GM23248 (cell line): ENCODE data around the gene CCBE1.

ENCODE experiments used
- EZH2 ChIP-seq: fragments of 200-600 bp; sonication (generic); IDR thresholded peaks from 2 replicates; pipeline ENCODE4 v1.6.1; 2018; ENCODE audit warnings: antibody characterized with exemption, mild to moderate bottlenecking; ENCODE audit not compliant: insufficient read depth, poor library complexity, severe bottlenecking
- EZH2phosphoT487 ChIP-seq: fragments of 200-600 bp; sonication (generic); IDR thresholded peaks from 2 replicates; pipeline ENCODE4 v1.6.1; 2018; ENCODE audit warnings: antibody characterized with exemption, moderate library complexity, mild to moderate bottlenecking, low read depth; ENCODE audit not compliant: insufficient read depth

DNA sequence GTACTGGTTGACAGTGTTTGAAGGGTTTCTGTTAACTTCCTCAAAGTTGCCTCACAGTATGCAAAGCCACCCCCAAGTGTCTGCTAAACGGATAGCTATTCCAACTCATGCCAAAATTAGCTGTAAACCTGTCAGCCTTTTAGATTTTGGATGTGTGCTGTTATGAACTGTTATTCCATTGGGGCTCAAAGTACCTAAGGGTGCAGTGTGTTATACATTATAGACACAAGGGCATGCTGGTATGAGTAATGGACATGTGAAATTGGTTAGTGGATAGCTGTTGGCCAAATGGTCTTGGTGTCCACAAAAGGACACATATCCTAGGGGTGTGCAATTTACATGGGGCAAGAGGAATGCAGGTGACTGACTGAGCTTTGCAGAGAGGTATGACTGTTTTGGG lies 33.7 kb upstream of the CCBE1 start:
- TF ChIP-seq EZH2 (no peak), EZH2phosphoT487 (no peak)
